HG02884 (cell line): ENCODE measurements around the gene SAMD9.
"Not testable (repeated sequence)": the region's sequence is repeated elsewhere in the genome, so short reads cannot be mapped to it uniquely, and the experiment has no call there.

ENCODE experiments used
- ATAC-seq: cut with Tn5 transposase; IDR thresholded peaks from one replicate; pipeline ENCODE4 v1.9.1; 2021; ENCODE audit warnings: mild to moderate bottlenecking, moderate library complexity; ENCODE audit not compliant: unreplicated experiment

The SAMD9 gene

GRCh38 chr7:93117852-93118530, at the start of gene SAMD9:
SAMD9 (minus strand) TSS chr7:93117979; CDS start chr7:93106097, 11,882 bp downstream.
- ATAC-seq = peak; percentile 99

DNA sequence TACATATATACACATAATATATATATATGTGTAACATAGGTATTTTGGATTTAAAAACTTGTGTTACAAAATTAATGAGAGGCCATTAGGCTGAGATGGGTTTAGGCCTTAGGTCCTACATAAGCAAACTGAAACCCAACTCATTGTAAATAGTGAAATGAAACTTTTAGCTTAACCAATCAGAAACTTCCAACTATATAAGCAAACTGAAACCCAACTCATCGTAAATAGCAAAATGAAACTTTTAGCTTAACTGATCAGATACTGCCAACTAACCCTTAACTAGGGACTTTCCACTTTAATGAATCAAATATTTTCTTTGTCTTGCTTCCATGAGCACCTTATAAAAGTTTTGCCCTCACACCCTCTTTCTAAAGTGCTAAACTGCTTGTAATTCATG, 47.7 kb upstream of the SAMD9 start:
- peak; percentile 99 for ATAC-seq

DNA sequence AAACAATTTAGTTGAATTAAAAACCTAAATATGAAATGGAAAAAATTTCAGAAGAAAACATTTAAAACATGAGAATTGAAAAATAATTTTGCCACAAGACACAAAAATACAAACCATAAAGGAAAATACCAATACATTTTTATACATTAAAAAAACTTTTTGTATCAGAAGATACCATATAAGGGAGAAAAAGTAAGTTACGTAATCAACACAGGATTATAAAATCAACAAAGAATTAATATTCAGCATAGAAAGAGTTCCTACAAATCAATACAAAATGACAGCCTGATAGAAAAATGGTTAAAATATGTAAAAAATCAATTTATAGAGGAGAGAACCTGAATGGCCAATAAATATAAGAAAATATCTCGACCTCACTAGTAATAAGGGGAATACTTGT, 47.0 kb upstream of the SAMD9 start:
- ATAC-seq = no peak

GRCh38 chr7:93161181-93161762, 43.5 kb upstream of the SAMD9 start:
- ATAC-seq = no peak

DNA sequence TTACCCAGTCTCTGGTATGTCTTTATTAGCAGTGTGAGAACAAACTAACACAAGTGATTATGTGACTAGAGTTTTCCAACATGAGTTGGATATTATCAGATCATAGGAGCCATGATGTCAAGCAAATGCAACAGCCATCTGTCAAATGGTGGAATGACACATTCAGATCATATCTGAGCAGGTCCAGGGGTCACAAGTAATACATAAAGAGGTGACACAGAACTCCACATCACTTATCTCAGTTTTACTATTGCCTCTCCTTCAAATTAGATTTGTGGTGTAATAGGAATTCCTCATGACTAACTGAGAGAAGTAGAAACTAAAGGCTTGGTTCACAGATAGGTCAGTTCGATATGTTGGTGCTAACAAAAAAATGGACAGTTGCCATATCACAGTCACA, 42.6 kb upstream of the SAMD9 start:
- no peak for ATAC-seq

GRCh38 chr7:93159490-93159889, 41.7 kb upstream of the SAMD9 start:
- ATAC-seq = no peak

GRCh38 chr7:93156884-93157283, 39.1 kb upstream of the SAMD9 start:
- no peak for ATAC-seq

- no peak for ATAC-seq
Observed at GRCh38 chr7:93150200-93150835, 32.5 kb upstream of the SAMD9 start.

DNA sequence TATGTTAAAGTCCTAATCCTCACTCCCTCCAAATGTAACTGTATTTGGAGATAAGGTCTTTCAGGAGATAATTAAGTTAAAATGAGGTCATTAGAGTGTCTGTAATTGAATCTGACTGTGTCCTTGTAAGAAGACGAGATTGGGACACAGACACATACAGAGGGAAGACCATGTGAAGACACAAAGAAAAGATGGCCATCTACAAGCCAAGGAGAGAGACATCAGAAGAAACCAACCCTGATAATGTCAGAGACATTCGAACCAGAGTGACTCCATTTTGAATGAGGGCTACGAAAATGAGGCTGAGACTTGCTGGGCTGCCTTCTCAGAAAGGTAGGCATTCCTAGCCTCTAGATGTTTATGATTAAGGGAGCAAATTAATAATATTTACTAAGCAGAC, 30.9 kb upstream of the SAMD9 start:
- ATAC-seq = no peak

- peak; percentile 67 for ATAC-seq
Observed at GRCh38 chr7:93148144-93148543, 30.4 kb upstream of the SAMD9 start, which contains the start of gene SAMD9L. SAMD9L (minus strand) TSS chr7:93148385; CDS start chr7:93135971, 12,414 bp downstream.

GRCh38 chr7:93147363-93147762, 29.6 kb upstream of the SAMD9 start:
- peak; percentile 67 for ATAC-seq

DNA sequence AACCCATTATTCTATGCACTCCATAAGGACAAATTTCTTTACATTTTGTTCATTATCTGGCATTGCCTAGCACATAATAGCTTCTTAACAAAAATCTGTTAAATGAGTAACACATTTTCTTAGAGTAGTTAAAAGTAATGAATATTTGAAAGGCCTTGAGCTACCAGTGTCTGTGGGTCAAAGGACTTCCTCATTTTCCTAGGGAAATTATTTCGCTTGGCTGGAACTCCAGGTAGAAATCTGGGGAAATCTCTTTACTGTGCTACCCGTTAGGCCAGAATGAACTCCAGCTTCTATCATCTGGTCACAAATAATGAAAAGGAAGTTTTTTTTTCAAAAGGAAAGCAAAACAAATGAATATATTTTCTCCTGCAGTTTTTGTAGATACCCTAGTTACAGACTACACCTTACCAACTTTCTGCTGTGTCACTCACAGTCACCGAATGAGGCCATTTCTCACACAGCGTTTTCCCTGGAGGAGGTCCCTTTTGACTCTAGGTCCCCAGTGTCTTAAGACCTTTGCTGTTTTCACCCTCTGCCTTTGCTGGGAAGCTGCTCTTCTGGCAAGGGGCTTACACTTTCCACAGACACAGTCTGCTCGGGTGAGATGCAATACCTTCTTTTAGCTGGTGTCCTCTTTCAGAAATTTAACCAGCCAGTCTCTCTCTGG, 28.8 kb upstream of the SAMD9 start:
- ATAC-seq = no peak

DNA sequence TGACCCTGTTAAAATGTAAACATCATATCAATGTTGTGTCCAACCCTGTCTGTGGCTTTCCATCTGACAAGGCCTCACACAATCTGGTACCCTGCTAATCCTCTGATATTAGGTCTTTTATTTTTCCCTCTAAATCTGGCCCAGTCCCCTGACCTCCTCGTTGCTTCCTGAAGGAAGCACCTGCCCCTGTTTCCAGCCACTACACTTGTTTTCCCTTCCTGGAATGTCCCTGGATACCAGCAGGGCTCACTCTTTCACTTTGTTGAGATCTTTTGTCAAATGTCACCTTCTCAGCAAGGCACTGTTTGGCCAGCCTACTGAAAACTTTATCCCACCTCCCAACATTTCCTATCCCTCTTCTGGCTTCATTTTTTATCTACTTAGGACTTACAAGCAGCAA, 28.3 kb upstream of the SAMD9 start:
- no peak for ATAC-seq

- no peak for ATAC-seq
Observed at GRCh38 chr7:93145354-93145753, 27.6 kb upstream of the SAMD9 start.

GRCh38 chr7:93142127-93142526, 24.3 kb upstream of the SAMD9 start:
- ATAC-seq = no peak

GRCh38 chr7:93140582-93141191, 22.9 kb upstream of the SAMD9 start:
- no peak for ATAC-seq

- ATAC-seq = no peak
Observed at GRCh38 chr7:93138576-93138975, 20.8 kb upstream of the SAMD9 start.

GRCh38 chr7:93133005-93133404, 15.2 kb upstream of the SAMD9 start:
- no peak for ATAC-seq

DNA sequence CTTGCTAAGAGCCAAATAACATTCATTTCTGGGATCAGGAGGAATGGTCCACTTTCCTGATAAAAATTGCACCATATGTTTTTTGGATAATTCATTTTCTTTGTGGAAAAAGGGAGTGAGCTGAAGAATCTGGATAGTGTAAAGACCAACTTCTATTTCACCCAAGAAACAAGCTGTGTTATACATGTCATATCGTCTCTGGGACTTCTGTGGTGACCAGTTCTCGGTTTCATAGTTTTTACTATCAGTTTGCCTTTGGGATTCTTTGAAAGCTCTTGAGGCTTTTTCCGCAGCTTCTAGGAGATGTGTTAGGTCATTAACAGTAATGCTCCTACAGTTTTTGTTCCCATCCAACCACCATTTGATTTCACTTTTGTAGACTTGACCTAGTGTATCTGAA, 14.4 kb upstream of the SAMD9 start:
- ATAC-seq = no peak

DNA sequence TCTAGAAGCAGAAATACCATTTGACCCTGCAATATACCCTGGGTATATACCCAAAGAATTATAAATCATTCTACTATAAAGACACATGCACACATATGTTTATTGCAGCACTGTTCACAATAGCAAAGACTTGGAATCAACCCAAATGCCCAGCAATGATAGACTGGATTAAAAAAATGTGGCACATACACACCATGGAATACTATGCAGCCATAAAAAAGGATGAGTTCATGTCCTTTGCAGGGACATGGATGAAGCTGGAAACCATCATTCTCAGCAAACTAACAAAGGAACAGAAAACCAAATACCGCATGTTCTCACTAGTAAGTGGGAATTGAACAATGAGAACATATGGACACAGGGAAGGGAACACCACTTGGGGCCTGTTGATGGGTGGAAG, 9.2 kb upstream of the SAMD9 start:
- not testable (repeated sequence) for ATAC-seq

- not testable (repeated sequence) for ATAC-seq
Observed at GRCh38 chr7:93123532-93123931, 5.8 kb upstream of the SAMD9 start.
